ENCODE measurements around the gene KIRREL3.

Gene KIRREL3

GRCh38 chr11:126501641-126502040 is 498.9 kb downstream of the KIRREL3 start:
- H3K4me3 ChIP-seq (ENCODE audit: low read depth, low read length), result no peak overlapping the region
- TF ChIP-seq CTCF (IDR thresholded peaks at IDR 0.05; ENCODE audit: low read depth, low read length, missing control alignments), result no peak
- no peak for DNase-seq (ENCODE audit: low read depth)

GRCh38 chr11:126500981-126501380 is 499.6 kb downstream of the KIRREL3 start:
- no peak for TF ChIP-seq CTCF (IDR thresholded peaks at IDR 0.05; ENCODE audit: low read depth, low read length, missing control alignments)
- DNase-seq (ENCODE audit: low read depth), result no peak
- H3K4me3 ChIP-seq (ENCODE audit: low read depth, low read length), result no peak overlapping the region

- no peak overlapping the region for H3K4me3 ChIP-seq (ENCODE audit: low read depth, low read length)
- TF ChIP-seq CTCF (IDR thresholded peaks at IDR 0.05; ENCODE audit: low read depth, low read length, missing control alignments), result no peak
- no peak for DNase-seq (ENCODE audit: low read depth)
These were observed 501.3 kb downstream of the KIRREL3 start for GRCh38 chr11:126499131-126499752.

- DNase-seq (ENCODE audit: low read depth), result no peak
- no peak for TF ChIP-seq CTCF (IDR thresholded peaks at IDR 0.05; ENCODE audit: low read depth, low read length, missing control alignments)
- no peak overlapping the region for H3K4me3 ChIP-seq (ENCODE audit: low read depth, low read length)
These were observed 502.3 kb downstream of the KIRREL3 start for GRCh38 chr11:126498281-126498680.

- no peak for TF ChIP-seq CTCF (IDR thresholded peaks at IDR 0.05; ENCODE audit: low read depth, low read length, missing control alignments)
- H3K4me3 ChIP-seq (ENCODE audit: low read depth, low read length), result no peak overlapping the region
- no peak for DNase-seq (ENCODE audit: low read depth)
These were observed 502.9 kb downstream of the KIRREL3 start for GRCh38 chr11:126497581-126498122.

GRCh38 chr11:126496576-126497337 is 503.8 kb downstream of the KIRREL3 start:
- DNase-seq (ENCODE audit: low read depth), result no peak
- H3K4me3 ChIP-seq (ENCODE audit: low read depth, low read length), result no peak overlapping the region
- TF ChIP-seq CTCF (IDR thresholded peaks at IDR 0.05; ENCODE audit: low read depth, low read length, missing control alignments), result no peak
